Measurements from ENCODE around the gene FIGN. TPM values are rescaled to one million over a fixed set of nuclear protein-coding genes. Genes with fewer than 3 reads are reported as not detected.

Gene FIGN
- total and polyA plus RNA-seq, 2 of the 8 experiments (the other 6 are each of a cell fraction or from before 2014, with no cell fraction given), result 5.0 to 22.8 TPM

GRCh38 chr2:163593982-163594381 is 141.8 kb downstream of the FIGN start (continued):
- TF ChIP-seq RXRA (IDR thresholded peaks at IDR 0.05; ENCODE audit: insufficient read depth, low read depth, low read length) (no peak), BACH1 (IDR thresholded peaks at IDR 0.05; ENCODE audit: low read length) (no peak)

Data from H1 (cell line).